Activated CD4-positive, alpha-beta T cell treated with anti-CD3 and anti-CD28 coated beads, Interleukin-2, amount 50 U/mL, for 4 hours (primary cell): ENCODE data around the gene TTC9.

Source experiments
- DNase-seq, 2 experiments: peaks; one replicate each; pipeline ENCODE4 v3.0.0-alpha.2; 2020

Gene TTC9

GRCh38 chr14:70646705-70647104 lies 5.0 kb downstream of the TTC9 start:
- no peak for DNase-seq

- DNase-seq, result no peak
These were observed 6.6 kb downstream of the TTC9 start for GRCh38 chr14:70648346-70648745.

DNA sequence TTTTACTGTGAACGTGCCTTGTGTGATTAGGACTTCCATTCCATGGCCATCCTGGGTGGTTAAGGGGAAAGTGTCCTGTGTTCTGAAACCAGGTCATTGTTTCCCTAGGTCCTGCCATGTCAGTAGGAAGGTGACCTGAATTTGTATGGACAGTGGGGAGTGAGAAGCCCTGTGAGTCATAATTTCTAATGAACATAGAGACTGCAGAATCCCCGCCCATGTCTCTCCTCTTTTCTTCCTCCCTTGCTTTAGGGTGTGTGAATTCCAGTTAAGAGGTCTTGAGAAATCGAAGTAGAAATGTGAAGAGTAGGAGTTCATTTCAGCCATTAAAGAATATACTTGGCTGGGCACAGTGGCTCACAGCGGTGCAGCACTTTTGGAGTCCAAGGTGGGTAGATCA lies 8.1 kb downstream of the TTC9 start:
- DNase-seq, result no peak

DNA sequence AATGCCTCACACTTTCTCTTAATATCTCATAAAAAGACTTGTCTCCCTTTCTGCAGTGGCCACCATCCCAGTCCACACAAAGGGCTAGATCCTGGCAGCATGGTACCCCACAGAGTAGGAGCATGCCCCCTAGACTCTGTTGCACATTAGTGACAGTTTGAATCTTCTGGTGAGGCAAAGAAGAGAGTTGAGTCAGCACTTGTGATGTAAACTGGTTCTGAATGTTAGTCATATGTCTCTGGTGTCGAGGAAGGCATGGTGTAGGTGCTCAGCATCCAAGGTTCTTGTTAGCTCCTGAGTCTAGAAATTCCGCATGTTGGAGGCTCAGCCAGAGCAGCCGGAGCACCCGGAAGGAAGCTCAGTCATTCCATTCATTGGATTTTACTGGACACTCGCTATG lies 9.8 kb downstream of the TTC9 start:
- no peak for DNase-seq

- no peak for DNase-seq
These were observed 11.2 kb downstream of the TTC9 start for GRCh38 chr14:70652871-70653270.

GRCh38 chr14:70653662-70654061 lies 11.9 kb downstream of the TTC9 start:
- DNase-seq, result no peak

DNA sequence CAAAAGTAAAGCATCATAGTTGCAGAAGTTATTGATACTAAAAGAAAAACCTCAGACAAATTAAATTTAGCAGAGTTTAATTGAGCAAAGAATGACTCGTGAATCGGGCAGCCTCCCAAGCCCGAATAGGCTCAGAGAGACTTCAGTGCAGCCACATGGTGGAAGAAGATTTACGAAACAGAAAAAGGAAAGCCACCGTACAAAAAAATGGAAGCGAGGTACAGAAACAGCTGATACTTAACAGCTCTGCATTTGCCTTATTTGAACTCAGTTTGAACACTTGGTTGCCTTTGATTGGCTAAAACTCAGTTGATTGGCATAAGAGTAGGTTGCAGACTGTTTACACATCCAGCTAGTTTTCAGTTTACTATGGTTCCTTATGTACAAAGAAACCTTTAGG lies 12.9 kb downstream of the TTC9 start:
- no peak for DNase-seq

DNA sequence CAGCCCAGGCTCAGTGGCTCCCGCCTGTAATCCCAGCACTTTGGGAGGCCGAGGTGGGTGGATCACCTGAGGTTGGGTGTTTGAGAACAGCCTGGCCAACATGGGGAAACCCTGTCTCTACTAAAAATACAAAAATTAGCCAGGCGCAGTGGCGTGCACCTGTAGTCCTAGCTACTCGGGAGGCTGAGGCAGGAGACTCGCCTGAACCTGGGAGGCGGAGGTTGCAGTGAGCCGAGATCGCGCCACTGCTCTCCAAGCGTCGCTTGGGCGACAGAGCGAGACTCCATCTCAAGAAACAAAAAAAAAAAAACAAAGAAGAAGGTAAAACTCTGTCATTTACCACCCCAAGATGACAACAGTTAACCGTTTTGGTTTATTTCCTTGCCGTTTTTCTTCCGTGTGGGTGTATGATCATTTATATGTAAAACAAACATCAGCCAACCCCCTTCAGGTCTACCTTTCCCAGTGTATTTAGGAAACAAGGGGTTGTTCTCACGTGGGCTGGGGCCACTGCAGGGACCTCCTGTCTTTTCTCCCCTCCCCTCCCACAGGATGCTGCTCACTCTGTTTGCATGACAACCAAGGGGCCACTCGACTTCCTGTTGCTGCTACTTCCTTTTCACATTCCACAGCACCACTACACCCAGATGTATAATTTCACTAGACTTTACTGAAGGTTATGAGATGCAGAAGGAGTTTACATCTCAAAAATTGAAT lies 13.6 kb downstream of the TTC9 start:
- DNase-seq, result peak; percentile 56 to 59

GRCh38 chr14:70658899-70659298 lies 17.2 kb downstream of the TTC9 start:
- no peak for DNase-seq

GRCh38 chr14:70660967-70661893 lies 19.5 kb downstream of the TTC9 start:
- DNase-seq, result peak; percentile 26 to 33

- DNase-seq, result no peak
These were observed 20.4 kb downstream of the TTC9 start for GRCh38 chr14:70662080-70662479.

DNA sequence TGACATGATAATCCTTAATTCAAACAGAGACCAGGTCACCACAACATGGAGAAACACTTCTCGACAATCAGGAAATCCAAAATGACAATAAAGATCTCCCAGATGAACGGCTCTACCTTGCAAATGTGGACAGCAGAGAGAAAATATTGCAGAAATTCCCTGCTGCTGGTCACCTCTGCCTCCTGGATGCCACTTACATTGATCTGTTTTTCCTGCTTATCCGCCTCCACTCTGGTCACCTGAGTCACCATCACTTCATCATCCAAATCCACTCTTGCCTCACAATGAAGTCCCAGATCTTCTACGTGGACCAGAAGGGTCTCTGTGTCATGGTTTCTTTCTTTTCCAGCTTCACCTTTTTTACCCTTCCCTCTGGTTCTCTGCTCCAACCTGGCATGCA lies 21.1 kb downstream of the TTC9 start:
- DNase-seq, result no peak

DNA sequence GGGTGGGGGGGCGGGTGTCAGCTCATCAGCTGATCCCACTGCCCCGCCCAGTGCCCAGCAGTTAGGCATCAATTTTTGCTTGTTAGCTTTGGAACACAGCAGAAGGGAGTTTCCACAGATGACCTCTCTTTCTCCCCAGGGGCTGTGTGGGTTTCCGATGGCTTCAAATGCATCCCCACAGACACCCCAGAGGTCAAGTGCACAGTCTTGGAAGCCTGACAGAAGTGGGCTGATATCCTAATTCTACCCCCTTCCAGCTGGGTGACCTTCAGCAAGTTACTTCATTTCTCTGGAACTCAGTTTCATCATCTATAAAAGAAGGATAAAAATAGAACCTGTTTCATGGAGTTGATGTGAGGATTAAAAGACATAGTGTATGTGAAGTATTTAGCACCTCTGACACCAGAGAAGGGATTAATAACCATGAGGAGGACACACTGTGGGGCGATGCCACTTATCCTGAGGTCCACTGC lies 22.0 kb downstream of the TTC9 start:
- DNase-seq, result no peak

GRCh38 chr14:70664698-70665447 lies 23.2 kb downstream of the TTC9 start:
- DNase-seq, result no peak

DNA sequence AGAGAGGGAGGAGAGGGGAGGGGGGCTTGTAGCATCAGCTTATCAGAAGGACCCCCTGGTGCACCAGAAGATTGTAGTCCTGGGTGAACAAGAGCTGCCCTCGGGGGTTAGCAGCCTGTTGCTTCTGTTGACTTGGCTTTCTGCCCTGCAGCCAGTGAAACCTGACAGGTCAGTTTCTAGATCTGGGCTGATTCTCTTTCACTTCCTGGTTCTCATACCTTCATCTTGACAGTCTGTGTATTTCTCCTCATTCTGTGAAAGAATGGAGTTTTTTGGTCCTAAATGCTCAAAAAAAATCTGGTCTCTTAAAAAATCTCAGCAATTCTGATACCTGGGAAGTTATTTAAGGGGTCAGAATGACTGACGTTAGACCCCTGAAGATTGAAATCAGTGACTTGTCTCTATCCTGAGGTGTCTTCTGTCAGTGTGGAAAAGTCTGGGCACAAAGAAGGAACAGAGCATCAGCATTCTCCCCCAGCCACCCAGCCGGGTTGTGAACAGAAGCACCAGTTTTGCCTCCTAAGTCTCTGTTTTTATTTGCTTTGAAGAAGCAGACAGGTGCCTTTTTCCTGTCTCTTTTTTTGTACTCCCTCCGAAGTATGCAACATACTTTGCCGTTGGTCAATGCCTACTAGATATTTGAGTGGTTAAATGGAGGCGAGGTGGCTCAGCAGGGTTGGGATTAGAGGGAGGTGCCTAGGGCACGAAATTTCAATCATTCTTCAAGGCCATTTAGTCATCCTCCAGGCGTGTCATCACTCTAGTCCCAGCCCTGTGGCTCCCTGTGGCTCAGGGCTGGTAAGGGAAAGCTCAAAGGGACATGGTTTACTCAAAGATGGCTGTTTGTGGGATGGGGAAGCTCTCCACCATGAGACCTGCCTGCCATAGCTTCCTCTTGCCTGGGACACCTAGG lies 24.0 kb downstream of the TTC9 start:
- DNase-seq, result no peak

GRCh38 chr14:70666361-70666686 lies 24.6 kb downstream of the TTC9 start:
- no peak for DNase-seq

DNA sequence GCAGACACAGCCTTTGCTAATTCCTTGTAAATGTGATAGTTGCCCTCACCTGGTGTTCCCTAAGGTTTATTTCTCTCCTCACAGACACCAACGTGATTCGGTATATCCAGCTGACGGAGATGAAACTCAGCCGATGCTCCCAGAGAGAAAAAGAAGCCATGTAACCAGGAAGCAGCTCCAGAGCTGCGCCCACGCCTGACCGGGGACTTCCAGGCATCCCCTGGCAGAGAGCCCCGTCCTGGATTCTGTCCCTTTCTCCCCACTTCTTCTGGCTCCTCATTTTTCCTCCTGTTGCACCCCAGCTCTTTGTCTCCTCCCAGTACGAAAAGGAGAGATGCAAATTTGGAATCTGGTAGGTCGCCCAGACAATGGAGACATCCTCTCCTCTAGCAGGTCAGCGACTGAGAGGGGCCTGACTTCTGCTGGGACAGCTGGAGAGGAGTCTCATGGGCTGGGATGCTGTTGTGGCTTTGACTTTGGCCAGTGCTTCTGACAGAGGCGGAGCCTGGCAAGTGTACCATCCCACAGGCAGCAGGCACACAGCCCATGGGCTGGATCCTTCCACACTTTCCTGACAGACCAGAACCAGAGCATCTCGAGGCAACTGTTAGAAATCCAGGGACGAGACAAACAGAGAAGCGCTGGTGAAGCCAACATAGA lies 29.4 kb downstream of the TTC9 start:
- no peak for DNase-seq

- DNase-seq, result no peak
These were observed 30.2 kb downstream of the TTC9 start for GRCh38 chr14:70671652-70672644.

DNA sequence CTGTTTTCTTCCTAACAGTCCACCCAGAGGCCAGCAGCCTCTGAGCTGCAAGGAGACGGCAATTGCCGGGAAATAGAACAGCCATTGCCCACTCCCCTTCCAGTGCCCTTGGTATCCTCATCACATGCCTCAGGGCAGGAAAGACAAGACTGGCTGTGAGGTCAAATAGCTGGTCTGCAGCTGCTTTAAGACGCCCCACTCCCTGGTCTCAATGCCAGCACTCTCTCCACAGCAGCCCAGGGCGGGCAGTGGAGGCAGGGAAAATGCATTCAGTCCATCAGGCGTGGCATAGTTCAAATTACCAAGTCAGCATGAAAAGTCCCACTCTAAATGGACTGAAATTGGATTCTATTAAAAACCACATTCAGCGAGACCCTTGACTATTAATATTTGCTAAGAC lies 35.6 kb downstream of the TTC9 start:
- DNase-seq, result no peak

- no peak for DNase-seq
These were observed 39.0 kb downstream of the TTC9 start for GRCh38 chr14:70680748-70681147.

DNA sequence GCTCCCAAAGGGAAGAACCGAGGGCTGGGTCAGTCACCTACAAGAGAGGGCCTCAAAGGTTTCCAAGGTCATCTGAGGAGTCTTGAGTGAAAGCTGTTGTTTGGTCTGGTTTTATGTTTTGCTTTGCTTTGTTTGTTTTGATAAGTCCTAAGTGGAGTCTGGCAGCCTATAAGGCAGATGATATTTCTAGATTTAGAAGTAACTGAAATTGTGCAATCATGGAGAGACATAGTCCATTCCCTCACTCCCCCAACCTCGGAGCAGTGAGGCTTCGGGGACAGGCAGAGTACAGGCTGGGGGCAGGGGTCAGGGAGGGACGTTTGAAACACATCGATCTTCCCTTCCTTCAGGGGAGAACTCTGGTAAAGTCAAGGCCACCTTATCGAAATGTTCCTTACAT lies 42.3 kb downstream of the TTC9 start:
- no peak for DNase-seq
